ENCODE results near the gene RPL7L1.

RPL7L1 gene

GRCh38 chr6:42937548-42938427 is 58.4 kb downstream of the RPL7L1 start:
- in situ Hi-C loops (cut with MboI; ENCODE audit: low sequenced_read_pairs, unreplicated experiment), result no loop called here
- DNase-seq (ENCODE audit: low spot score), result no peak
- TF ChIP-seq CTCF (IDR thresholded peaks at IDR 0.05; ENCODE audit: borderline replicate concordance, control extremely low read depth, extremely low read depth, insufficient read depth, missing control alignments), result no peak

GRCh38 chr6:42938428-42938796 is 59.0 kb downstream of the RPL7L1 start:
- in situ Hi-C loops (cut with MboI; ENCODE audit: low sequenced_read_pairs, unreplicated experiment), result no loop called here
- no peak for TF ChIP-seq CTCF (IDR thresholded peaks at IDR 0.05; ENCODE audit: borderline replicate concordance, control extremely low read depth, extremely low read depth, insufficient read depth, missing control alignments)
- no peak for DNase-seq (ENCODE audit: low spot score)

GRCh38 chr6:42938987-42939809 is 59.8 kb downstream of the RPL7L1 start:
- no peak for TF ChIP-seq CTCF (IDR thresholded peaks at IDR 0.05; ENCODE audit: borderline replicate concordance, control extremely low read depth, extremely low read depth, insufficient read depth, missing control alignments)
- no peak for DNase-seq (ENCODE audit: low spot score)
- in situ Hi-C loops (cut with MboI; ENCODE audit: low sequenced_read_pairs, unreplicated experiment), result no loop called here

Measured in GM13976 (cell line).